ENCODE measurements around the gene GORASP2. TPM values are rescaled to one million over a fixed set of nuclear protein-coding genes. Genes with fewer than 3 reads are reported as not detected.

The GORASP2 gene
- total and polyA plus RNA-seq, 2 of the 4 experiments (the other 2 are of a cell fraction): 53.1 to 156 TPM

- Histone ChIP-seq H2BK5ac (ENCODE audit: low read depth, low read length, poor library complexity, severe bottlenecking) (no peak overlapping the region), H3K27me3 (ENCODE audit: control insufficient read depth, insufficient read depth, low read length) (no peaks in the 10 kb centered on the region), H2BK120ac (ENCODE audit: low read depth, low read length) (no peak overlapping the region), H3K4me3 (ENCODE audit: insufficient read depth, low read depth, low read length) (no peak overlapping the region), H2AFZ (replicated peaks; ENCODE audit: low read length, poor library complexity) (no peak overlapping the region), H3K4me1 (ENCODE audit: control insufficient read depth, insufficient read depth, low read length) (no peaks in the 10 kb centered on the region; the same call in 1 of the 2 replicates), H3K27ac (ENCODE audit: insufficient read depth, low read length) (no peak overlapping the region), H3K79me1 (ENCODE audit: low read depth in 1 of 2, low read length in 2 of 2) (peaks cover 8 to 9% of the 10 kb centered on the region in 2 experiments; a peak in 2 of 4 replicates), H3K56ac (ENCODE audit: extremely low read depth, insufficient read depth, low read length) (no peak overlapping the region), H4K20me1 (ENCODE audit: insufficient read depth, low read length) (no peaks in the 10 kb centered on the region), H3K9me1 (ENCODE audit: insufficient read depth, low read length) (no peaks in the 10 kb centered on the region; the same call in 1 of the 2 replicates), H2BK15ac (ENCODE audit: low read depth, low read length) (no peak overlapping the region), H3K4me2 (ENCODE audit: low read depth, low read length) (no peak overlapping the region), H3K9ac (ENCODE audit: low read depth, low read length) (no peak overlapping the region), H2AK9ac (replicated peaks; ENCODE audit: low read depth, low read length, poor library complexity) (no peak overlapping the region), H4K91ac (ENCODE audit: insufficient read depth, low read depth, low read length) (no peak overlapping the region), H3K36me3 (ENCODE audit: control insufficient read depth, insufficient read depth, low read length) (peaks cover 13% of the 10 kb centered on the region), H3K9me3 (ENCODE audit: control insufficient read depth, insufficient read depth, low read length) (no peaks in the 10 kb centered on the region), H4K5ac (ENCODE audit: low read depth, low read length) (no peak overlapping the region), H3K14ac (replicated peaks; ENCODE audit: low read depth, low read length) (no peak overlapping the region), H2AK5ac (ENCODE audit: low read depth, low read length) (no peak overlapping the region), H2BK20ac (ENCODE audit: low read depth, low read length) (no peak overlapping the region), H4K8ac (ENCODE audit: low read depth in 2 of 2, low read length in 2 of 2) (no peak overlapping the region), H3K23ac (ENCODE audit: low read depth, low read length) (no peak overlapping the region), H3K4ac (ENCODE audit: low read depth, low read length) (no peak overlapping the region), H3K18ac (ENCODE audit: low read depth, low read length) (no peak overlapping the region)
- CTCF ChIA-PET: no interaction called here
- intact Hi-C loops (cut with micrococcal nuclease) (loop anchor here (5.0 kb wide), 1 partner anchor 148 kb away; no protein-coding TSS in a partner anchor), in situ Hi-C loops (cut with MboI; ENCODE audit: low sequenced_read_pairs) (no loop called here), dilution Hi-C loops (cut with HindIII; ENCODE audit: low sequenced_read_pairs, unreplicated experiment) (no loop called here)
- POLR2A ChIA-PET (ENCODE audit: unreplicated experiment): no interaction called here
- TF ChIP-seq MXI1 (IDR thresholded peaks at IDR 0.05; ENCODE audit: borderline replicate concordance, low read depth, low read length) (no peak), RAD21 (IDR thresholded peaks at IDR 0.05; ENCODE audit: low read length) (no peak), RCOR1 (IDR thresholded peaks at IDR 0.05; ENCODE audit: insufficient replicate concordance, low read length) (no peak), CHD1 (IDR thresholded peaks at IDR 0.05; ENCODE audit: low read depth, low read length) (no peak), MAZ (IDR thresholded peaks at IDR 0.05; ENCODE audit: borderline replicate concordance, low read depth, low read length) (no peak), SMC3 (IDR thresholded peaks at IDR 0.05; ENCODE audit: low read depth, low read length) (no peak), BHLHE40 (IDR thresholded peaks at IDR 0.05; ENCODE audit: low read depth, low read length) (no peak), MAFK (IDR thresholded peaks at IDR 0.05; ENCODE audit: low read depth, low read length) (no peak), FOS (IDR thresholded peaks at IDR 0.05; ENCODE audit: low read depth, low read length) (no peak), CEBPB (IDR thresholded peaks at IDR 0.05; ENCODE audit: low read depth, low read length) (no peak), RFX5 (IDR thresholded peaks at IDR 0.05; ENCODE audit: low read depth, low read length) (no peak), POLR2A (IDR thresholded peaks at IDR 0.05; ENCODE audit: low read depth, low read length) (no peak), NFE2L2 (IDR thresholded peaks at IDR 0.05; ENCODE audit: low read depth, low read length) (no peak), ELK1 (IDR thresholded peaks at IDR 0.05; ENCODE audit: borderline replicate concordance, low read depth, low read length) (no peak)
- TF ChIP-seq, protein P1, sequence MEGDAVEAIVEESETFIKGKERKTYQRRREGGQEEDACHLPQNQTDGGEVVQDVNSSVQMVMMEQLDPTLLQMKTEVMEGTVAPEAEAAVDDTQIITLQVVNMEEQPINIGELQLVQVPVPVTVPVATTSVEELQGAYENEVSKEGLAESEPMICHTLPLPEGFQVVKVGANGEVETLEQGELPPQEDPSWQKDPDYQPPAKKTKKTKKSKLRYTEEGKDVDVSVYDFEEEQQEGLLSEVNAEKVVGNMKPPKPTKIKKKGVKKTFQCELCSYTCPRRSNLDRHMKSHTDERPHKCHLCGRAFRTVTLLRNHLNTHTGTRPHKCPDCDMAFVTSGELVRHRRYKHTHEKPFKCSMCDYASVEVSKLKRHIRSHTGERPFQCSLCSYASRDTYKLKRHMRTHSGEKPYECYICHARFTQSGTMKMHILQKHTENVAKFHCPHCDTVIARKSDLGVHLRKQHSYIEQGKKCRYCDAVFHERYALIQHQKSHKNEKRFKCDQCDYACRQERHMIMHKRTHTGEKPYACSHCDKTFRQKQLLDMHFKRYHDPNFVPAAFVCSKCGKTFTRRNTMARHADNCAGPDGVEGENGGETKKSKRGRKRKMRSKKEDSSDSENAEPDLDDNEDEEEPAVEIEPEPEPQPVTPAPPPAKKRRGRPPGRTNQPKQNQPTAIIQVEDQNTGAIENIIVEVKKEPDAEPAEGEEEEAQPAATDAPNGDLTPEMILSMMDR (conservative IDR thresholded peaks at IDR 0.05; ENCODE audit: low read depth, low read length): no peak
- TF ChIP-seq, protein P2, sequence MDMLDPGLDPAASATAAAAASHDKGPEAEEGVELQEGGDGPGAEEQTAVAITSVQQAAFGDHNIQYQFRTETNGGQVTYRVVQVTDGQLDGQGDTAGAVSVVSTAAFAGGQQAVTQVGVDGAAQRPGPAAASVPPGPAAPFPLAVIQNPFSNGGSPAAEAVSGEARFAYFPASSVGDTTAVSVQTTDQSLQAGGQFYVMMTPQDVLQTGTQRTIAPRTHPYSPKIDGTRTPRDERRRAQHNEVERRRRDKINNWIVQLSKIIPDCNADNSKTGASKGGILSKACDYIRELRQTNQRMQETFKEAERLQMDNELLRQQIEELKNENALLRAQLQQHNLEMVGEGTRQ (IDR thresholded peaks at IDR 0.05; ENCODE audit: low read depth, low read length): no peak
- DNase-seq (no peak), ATAC-seq (ENCODE audit: low read depth) (no peak)
- no TSS peak for BruUV-seq (replicated peaks)
- 100% methylated on average over 4 of the region's 6 CpGs; no CpG with 5 or more reads in 1 of the 2 experiments for WGBS, 2 experiments (ENCODE audit: extremely low coverage in 2 of 2, insufficient read length in 1 of 2)
Observed at GRCh38 chr2:170999654-171000053, 70.6 kb downstream of the GORASP2 start.
